Peyer's patch (tissue), 4 donors: ENCODE data around the gene PLEKHM2.

Source experiments
- CTCF ChIP-seq, 6 experiments: fragments of 450-650 bp in 4 of 6; fragments of 200-600 bp in 2 of 6; sonication (generic) in 1 of 6; IDR thresholded peaks; one replicate each; pipeline ENCODE4 v1.5.1; 2017 to 2019; ENCODE audit warnings: antibody characterized with exemption in 6 of 6, mild to moderate bottlenecking in 3 of 6, moderate library complexity in 1 of 6
- POLR2A ChIP-seq, 2 donors: fragments of 450-650 bp; IDR thresholded peaks; one replicate each; pipeline ENCODE4 v1.5.1; 2017; ENCODE audit warnings: antibody characterized with exemption in 2 of 2, mild to moderate bottlenecking in 2 of 2, moderate library complexity in 2 of 2

- TF ChIP-seq CTCF (IDR thresholded peaks at IDR 0.05) (no peak), POLR2A (IDR thresholded peaks at IDR 0.05) (no peak)
These were observed 23.3 kb downstream of the PLEKHM2 start for GRCh38 chr1:15707239-15707925.
